Endothelial cell of umbilical vein (primary cell): ENCODE data around the gene PRELID3B. TPM values are rescaled to one million over a fixed set of nuclear protein-coding genes. Genes with fewer than 3 reads are reported as not detected.
A peak's percentile ranks its signal among the peaks of the same experiment; 100 is the strongest.

Source experiments
- BruUV-seq: library from RNA; stranded (reverse); fragments of 400-500 nt; replicated peaks from 2 replicates; lab custom pipeline; 2021; lab: Mats Ljungman, UMichigan
- CTCF ChIA-PET: fragments of 300-600, 350-600 bp; sonication (Branson Sonifier 250); formaldehyde crosslinking; loops from one replicate; lab custom pipeline; 2021; ENCODE audit warnings: antibody characterized with exemption, inconsistent platforms; lab: Charles Lee
- POLR2A ChIA-PET: fragments of 300-600, 350-600 bp; sonication (Branson Sonifier 250); formaldehyde crosslinking; loops from one replicate; lab custom pipeline; 2021; ENCODE audit warnings: antibody characterized with exemption, inconsistent platforms; lab: Charles Lee
- DNase-seq: peaks from one replicate; pipeline ENCODE4 v3.0.0-alpha.2; 2011; ENCODE audit warnings: low read depth, low spot score
- FAIRE-seq: peaks from 2 replicates; lab custom pipeline; 2011; peaks lifted over from hg19 to GRCh38; lab: Jason Lieb, UNC
- H2AFZ ChIP-seq: 2 replicates; pipeline ENCODE4 v1.6.0; 2012; ENCODE audit warnings: low read depth, low read length, control low read depth, inconsistent platforms
- H3K27ac ChIP-seq: 2 replicates; pipeline ENCODE4 v1.5.1; 2011; ENCODE audit warnings: low read depth, mild to moderate bottlenecking, control low read depth, low read length, moderate library complexity; ENCODE audit not compliant: insufficient read depth
- H3K27me3 ChIP-seq, 2 experiments: 2 replicates each; pipeline versions ENCODE4 v1.6.0 to v1.6.1; 2011; ENCODE audit warnings: low read length in 2 of 2, mixed read lengths in 1 of 2; ENCODE audit not compliant: control insufficient read depth in 2 of 2, insufficient read depth in 2 of 2
- H3K36me3 ChIP-seq, 2 experiments: 2 replicates in 1 of 2; 3 replicates in 1 of 2; pipeline ENCODE4 v1.5.1; 2011; ENCODE audit warnings: low read length in 2 of 2, mild to moderate bottlenecking in 1 of 2, moderate library complexity in 1 of 2; ENCODE audit not compliant: control insufficient read depth in 2 of 2, insufficient read depth in 2 of 2; ENCODE audit errors: extremely low read depth in 1 of 2
- H3K4me1 ChIP-seq: 3 replicates; pipeline ENCODE4 v1.5.1; 2011; ENCODE audit warnings: mild to moderate bottlenecking, low read length; ENCODE audit not compliant: control insufficient read depth, insufficient read depth; ENCODE audit errors: extremely low read depth
- H3K4me2 ChIP-seq: 2 replicates; pipeline ENCODE4 v1.6.1; 2011; ENCODE audit warnings: low read length, control low read depth, mixed read lengths; ENCODE audit not compliant: insufficient read depth
- H3K4me3 ChIP-seq, 3 experiments: fragments of 200-600 bp in 1 of 3; sonication (generic), shearing (Covaris generic) in 1 of 3; replicated peaks in 1 of 3; 2 replicates each; pipeline ENCODE4 v1.5.1; 2011 to 2016; ENCODE audit warnings: control low read depth in 3 of 3, low read length in 3 of 3, mild to moderate bottlenecking in 2 of 3, inconsistent platforms in 1 of 3, low read depth in 1 of 3, moderate library complexity in 1 of 3; ENCODE audit not compliant: insufficient read depth in 1 of 3
- H3K79me2 ChIP-seq: 2 replicates; pipeline ENCODE4 v1.6.0; 2012; ENCODE audit warnings: low read length, inconsistent platforms; ENCODE audit not compliant: control insufficient read depth, insufficient read depth
- H3K9ac ChIP-seq: replicated peaks from 2 replicates; pipeline ENCODE3; 2011; ENCODE audit warnings: low read length, control low read depth; ENCODE audit not compliant: insufficient read depth; ENCODE audit errors: extremely low read depth
- H3K9me1 ChIP-seq: replicated peaks from 3 replicates; pipeline ENCODE4 v1.6.0; 2011; ENCODE audit warnings: mild to moderate bottlenecking, low read length; ENCODE audit not compliant: control insufficient read depth, insufficient read depth; ENCODE audit errors: extremely low read depth
- H3K9me3 ChIP-seq: replicated peaks from 2 replicates; pipeline ENCODE4 v1.5.1; 2012; ENCODE audit warnings: low read length, inconsistent platforms; ENCODE audit not compliant: control insufficient read depth, insufficient read depth
- H4K20me1 ChIP-seq: replicated peaks from 2 replicates; pipeline ENCODE3; 2011; ENCODE audit warnings: mild to moderate bottlenecking, low read length; ENCODE audit not compliant: control insufficient read depth, insufficient read depth; ENCODE audit errors: extremely low read depth
- FOS ChIP-seq: IDR thresholded peaks from 2 replicates; pipeline ENCODE4 v1.6.1; 2011; ENCODE audit warnings: mild to moderate bottlenecking, low read length, moderate library complexity, borderline replicate concordance; ENCODE audit not compliant: insufficient read depth
- GATA2 ChIP-seq: IDR thresholded peaks from 2 replicates; pipeline ENCODE4 v1.7.0; 2011; ENCODE audit warnings: low read depth, mild to moderate bottlenecking, moderate library complexity, mixed read lengths, low read length; ENCODE audit not compliant: insufficient read length, insufficient read depth
- MAX ChIP-seq: IDR thresholded peaks from 2 replicates; pipeline ENCODE4 v1.6.1; 2011; ENCODE audit not compliant: insufficient read depth, insufficient read length
- POLR2A ChIP-seq: IDR thresholded peaks from 2 replicates; pipeline ENCODE4 v1.6.1; 2012; ENCODE audit warnings: low read depth, mild to moderate bottlenecking, control low read depth, low read length
- POLR2AphosphoS5 ChIP-seq: IDR thresholded peaks from 2 replicates; pipeline ENCODE4 v1.6.1; 2012; ENCODE audit warnings: low read depth, mild to moderate bottlenecking, control low read depth, low read length, moderate library complexity; ENCODE audit not compliant: insufficient read depth
- dilution Hi-C: fragments of 300-500 bp; cut with MboI; formaldehyde crosslinking; loops from one replicate; pipeline ENCODE4 v1.15.0; 2019; ENCODE audit warnings: low sequenced_read_pairs; ENCODE audit not compliant: extremely low pct_ligation_motif_present
- intact Hi-C: fragments of 100-400 bp; cut with micrococcal nuclease; formaldehyde crosslinking; loops from one replicate; pipeline ENCODE4 v1.10.0; 2022
- polyA plus RNA-seq, 4 experiments: library from polyadenylated mRNA; depleted of rRNA in 3 of 4; stranded (reverse) in 3 of 4; unstranded in 1 of 4; fragments of >200 nt; gene quantifications; 2 replicates each; pipeline versions ENCODE4 v1.2.1 to v1.2.3, GENCODE V29; 2011 to 2012; ENCODE audit warnings: missing spikeins in 1 of 4
- total RNA-seq: library from RNA; stranded (reverse); gene quantifications from 2 replicates; pipeline ENCODE4 v1.2.3, GENCODE V29; 2021

The PRELID3B gene
- total and polyA plus RNA-seq, 2 donors (not counting 3 experiments of a cell fraction or from before 2014, with no cell fraction given), result 14.9 to 57.2 TPM

GRCh38 chr20:58993332-58994248, 49.0 kb downstream of the PRELID3B start:
- H3K9ac ChIP-seq, result no peak overlapping the region
- H3K4me3 ChIP-seq, result no peak overlapping the region
- H4K20me1 ChIP-seq, result no peaks in the 10 kb centered on the region
- no peaks in the 10 kb centered on the region for H3K27me3 ChIP-seq
- no peaks in the 10 kb centered on the region for H3K9me1 ChIP-seq
- H2AFZ ChIP-seq, result no peak overlapping the region
- H3K4me1 ChIP-seq, result no peaks in the 10 kb centered on the region
- dilution Hi-C loops, result no loop called here
- DNase-seq (no peak), FAIRE-seq (no peak)
- H3K27ac ChIP-seq, result no peak overlapping the region
- ChIA-PET CTCF (interaction anchor here (0.8 to 1.3 kb wide), 2 partner anchors 123 to 512 kb away, joined by 4 read pairs; no protein-coding TSS in a partner anchor), POLR2A (no interaction called here)
- no peak overlapping the region for H3K4me2 ChIP-seq
- TF ChIP-seq POLR2A, result peak; percentile 9
- peak; percentile 39 for TF ChIP-seq POLR2AphosphoS5
- no peak for TF ChIP-seq FOS
- TF ChIP-seq MAX, result no peak
- intact Hi-C loops, result no loop called here
- peaks cover 38 to 51% of the 10 kb centered on the region in 2 experiments for H3K36me3 ChIP-seq
- H3K9me3 ChIP-seq, result no peaks in the 10 kb centered on the region
- no TSS peak for BruUV-seq
- H3K79me2 ChIP-seq, result peaks cover 3% of the 10 kb centered on the region

- Histone ChIP-seq H3K9me3 (no peaks in the 10 kb centered on the region), H3K9ac (no peak overlapping the region), H3K4me2 (no peak overlapping the region), H2AFZ (no peak overlapping the region), H3K79me2 (peaks cover 3% of the 10 kb centered on the region), H3K27ac (no peak overlapping the region), H3K4me3 (no peak overlapping the region), H4K20me1 (no peaks in the 10 kb centered on the region), H3K4me1 (no peaks in the 10 kb centered on the region), H3K9me1 (no peaks in the 10 kb centered on the region), H3K27me3 (no peaks in the 10 kb centered on the region), H3K36me3 (peaks cover 39 to 58% of the 10 kb centered on the region in 2 experiments)
- DNase-seq (no peak), FAIRE-seq (no peak)
- CTCF ChIA-PET, result interaction anchor here (0.8 to 1.3 kb wide), 2 partner anchors 123 to 511 kb away, joined by 4 read pairs; no protein-coding TSS in a partner anchor
- dilution Hi-C loops (no loop called here), intact Hi-C loops (no loop called here)
- TF ChIP-seq POLR2AphosphoS5 (peak; percentile 37), POLR2A (peak; percentile 11), GATA2 (no peak)
- BruUV-seq, result no TSS peak
- POLR2A ChIA-PET, result no interaction called here
Observed at GRCh38 chr20:58992911-58993310, 49.7 kb downstream of the PRELID3B start.
